ENCODE results near the gene C12orf42.
"Not testable (repeated sequence)": the region's sequence is repeated elsewhere in the genome, so short reads cannot be mapped to it uniquely, and the experiment has no call there.

Gene C12orf42

GRCh38 chr12:103498990-103499389, 3.2 kb upstream of the C12orf42 start:
- in situ Hi-C loops (cut with HindIII; ENCODE audit: low sequenced_read_pairs), result no loop called here

GRCh38 chr12:103494734-103495468, 867 bp downstream of the C12orf42 start:
- in situ Hi-C loops (cut with HindIII; ENCODE audit: low sequenced_read_pairs), result no loop called here

- in situ Hi-C loops (cut with HindIII; ENCODE audit: low sequenced_read_pairs), result no loop called here
These were observed 1.6 kb downstream of the C12orf42 start for GRCh38 chr12:103494051-103494733.

- in situ Hi-C loops (cut with HindIII; ENCODE audit: low sequenced_read_pairs), result no loop called here
These were observed 2.6 kb downstream of the C12orf42 start for GRCh38 chr12:103493199-103493598.

DNA sequence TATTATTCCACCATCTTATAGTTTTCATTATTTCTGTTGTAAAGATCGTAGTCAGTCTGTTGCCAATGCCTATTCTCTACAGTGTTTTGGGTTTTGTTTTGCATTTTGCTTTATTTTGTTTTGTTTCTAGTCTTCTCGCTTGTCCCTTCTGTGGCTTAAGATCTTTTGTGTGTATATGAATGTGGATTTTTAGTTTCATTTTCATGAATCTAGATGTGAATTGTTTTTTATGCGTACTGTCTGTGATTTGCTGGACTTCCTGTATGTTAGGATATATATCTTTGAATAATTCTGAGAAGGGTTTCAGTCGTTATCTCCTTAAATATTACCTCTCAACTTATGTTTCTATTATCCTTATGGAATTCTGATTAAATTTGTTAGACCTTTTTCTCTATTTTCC, 13.4 kb downstream of the C12orf42 start:
- in situ Hi-C loops (cut with HindIII; ENCODE audit: low sequenced_read_pairs), result no loop called here

- in situ Hi-C loops (cut with HindIII; ENCODE audit: low sequenced_read_pairs), result no loop called here
These were observed 20.7 kb downstream of the C12orf42 start for GRCh38 chr12:103475073-103475472.

GRCh38 chr12:103470664-103471063, 25.1 kb downstream of the C12orf42 start:
- in situ Hi-C loops (cut with HindIII; ENCODE audit: low sequenced_read_pairs), result no loop called here

DNA sequence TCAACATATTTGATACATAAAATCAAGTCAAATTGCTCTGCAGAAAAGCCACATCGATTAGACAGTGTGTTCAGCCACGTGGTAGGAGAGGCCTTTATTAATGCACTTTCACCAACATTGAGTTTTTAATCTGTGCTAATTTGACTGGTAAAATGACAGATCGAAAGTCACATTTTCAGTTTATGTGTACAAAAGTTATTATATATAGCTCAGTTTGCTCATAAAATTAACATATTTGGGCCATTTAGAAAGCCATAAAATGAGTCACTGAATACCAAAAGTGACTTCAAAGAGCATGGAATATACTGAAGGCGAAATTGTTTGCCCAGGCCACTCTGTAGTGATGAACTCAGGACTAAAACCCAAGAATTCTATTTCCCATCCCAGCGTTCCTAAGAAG, 26.0 kb downstream of the C12orf42 start:
- in situ Hi-C loops (cut with HindIII; ENCODE audit: low sequenced_read_pairs), result no loop called here

DNA sequence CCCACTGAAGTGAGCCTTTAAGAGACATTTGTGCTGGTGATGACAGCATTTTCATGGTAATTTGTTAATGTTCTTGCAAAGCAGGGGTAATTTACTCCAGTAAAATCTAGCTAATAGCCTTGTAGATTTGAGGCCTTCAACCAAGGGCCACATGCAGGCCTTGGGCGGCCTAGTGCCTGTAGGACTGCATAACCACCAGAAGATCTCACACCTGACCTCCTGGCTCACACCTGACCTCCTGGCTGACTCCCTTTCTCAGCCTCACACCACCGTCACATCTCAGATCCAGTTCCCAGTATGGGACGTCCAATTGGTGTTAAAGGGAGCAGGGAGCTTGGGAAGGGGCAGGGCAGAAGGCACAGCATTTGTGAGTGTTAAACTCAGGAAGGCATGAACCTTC, 26.9 kb downstream of the C12orf42 start:
- in situ Hi-C loops (cut with HindIII; ENCODE audit: low sequenced_read_pairs), result no loop called here

DNA sequence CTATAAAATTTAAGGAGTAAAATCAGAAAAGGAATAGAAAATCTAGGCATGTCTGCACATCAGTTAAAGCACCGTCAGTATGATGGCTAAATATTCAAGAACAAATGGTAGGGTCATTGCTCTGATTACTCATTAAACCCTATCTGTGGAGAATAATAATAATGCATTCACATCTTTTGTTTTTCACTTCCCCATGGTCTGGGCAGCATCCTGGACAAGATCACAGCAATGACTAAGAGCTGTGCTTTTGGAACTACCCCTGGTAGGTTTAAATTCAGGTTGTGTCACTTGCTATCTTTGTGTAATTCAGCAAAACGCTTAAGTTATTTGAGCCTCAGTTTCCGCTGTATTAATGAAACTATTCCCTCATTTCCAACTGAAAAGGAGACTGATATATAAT, 33.1 kb downstream of the C12orf42 start:
- in situ Hi-C loops (cut with HindIII; ENCODE audit: low sequenced_read_pairs), result no loop called here

DNA sequence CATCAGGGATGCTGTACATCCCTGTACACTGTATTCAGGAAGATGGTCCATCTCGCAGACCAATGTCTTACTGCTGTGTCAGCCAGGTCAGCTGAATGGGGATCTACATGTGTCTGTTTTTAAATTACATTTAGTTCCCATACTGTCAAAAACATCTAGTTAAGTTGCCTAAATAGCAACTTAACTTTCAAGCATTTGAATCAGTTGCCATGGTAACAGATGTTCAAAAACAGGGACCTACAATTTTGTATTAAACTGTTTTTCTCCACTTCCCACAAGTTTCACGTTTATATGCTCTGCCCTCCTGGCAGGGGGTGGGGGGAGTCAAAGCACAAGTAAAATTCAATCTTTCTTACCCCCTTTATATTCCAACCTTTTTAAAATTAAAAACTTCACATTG, 38.3 kb downstream of the C12orf42 start:
- in situ Hi-C loops (cut with HindIII; ENCODE audit: low sequenced_read_pairs), result no loop called here

DNA sequence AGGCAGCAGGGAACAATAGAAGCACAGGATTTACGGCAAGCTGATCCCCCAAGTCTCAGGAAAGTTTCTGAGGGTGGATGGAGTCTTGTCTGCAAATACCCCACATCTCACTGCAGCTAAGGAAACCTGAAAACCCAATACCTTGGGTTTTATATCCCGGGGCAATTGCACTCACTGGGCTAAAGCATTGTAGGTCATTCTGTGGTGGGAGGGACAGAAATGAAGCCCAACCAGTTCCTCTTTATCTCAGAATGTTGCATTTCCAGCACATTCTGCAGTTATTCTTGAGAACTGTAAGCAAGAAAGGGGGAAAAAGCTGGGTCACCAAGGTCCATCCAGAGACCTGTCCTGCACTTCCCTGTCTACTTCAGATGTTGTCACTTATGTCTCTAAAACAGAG, 39.8 kb downstream of the C12orf42 start:
- in situ Hi-C loops (cut with HindIII; ENCODE audit: low sequenced_read_pairs), result no loop called here

DNA sequence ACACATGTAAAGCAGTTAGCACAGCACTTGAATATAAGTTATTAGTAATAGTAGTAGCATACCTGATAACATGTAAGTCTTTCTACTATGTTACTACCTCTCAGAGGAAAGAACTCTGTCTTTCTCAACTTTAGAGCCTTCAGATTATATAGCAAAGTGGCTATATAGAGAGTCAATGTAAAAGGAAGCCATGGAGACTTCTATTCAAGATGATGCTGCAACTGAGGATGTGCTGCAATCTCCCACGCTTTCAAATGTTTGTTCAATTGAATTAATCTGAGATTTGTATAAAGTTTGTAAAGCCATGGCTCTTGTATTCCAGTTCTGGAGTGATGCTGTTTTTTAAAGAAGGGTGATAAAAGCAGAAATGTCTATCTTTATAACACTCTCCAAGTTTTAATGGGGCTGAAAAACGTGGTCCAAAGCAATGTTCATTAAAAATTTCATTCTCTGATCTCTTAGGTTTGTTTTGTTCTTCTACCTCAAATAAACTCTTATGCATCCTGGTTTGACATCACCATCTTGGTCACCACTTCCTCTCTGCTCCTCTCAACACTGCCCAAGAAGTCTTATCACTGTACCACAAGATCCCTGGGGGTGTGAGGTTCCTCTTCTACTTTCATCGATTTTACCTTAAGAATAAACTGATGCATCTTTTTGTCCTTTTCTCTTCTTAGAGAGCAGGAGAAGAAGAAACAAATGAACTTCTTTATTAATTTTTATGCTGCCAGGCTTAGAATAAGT, 40.6 kb downstream of the C12orf42 start:
- in situ Hi-C loops (cut with HindIII; ENCODE audit: low sequenced_read_pairs), result no loop called here

- in situ Hi-C loops (cut with HindIII; ENCODE audit: low sequenced_read_pairs), result no loop called here
These were observed 50.8 kb downstream of the C12orf42 start for GRCh38 chr12:103444983-103445382.

- in situ Hi-C loops (cut with HindIII; ENCODE audit: low sequenced_read_pairs), result no loop called here
These were observed 52.9 kb downstream of the C12orf42 start for GRCh38 chr12:103442822-103443221.

GRCh38 chr12:103442182-103442555, 53.6 kb downstream of the C12orf42 start:
- in situ Hi-C loops (cut with HindIII; ENCODE audit: low sequenced_read_pairs), result no loop called here

- in situ Hi-C loops (cut with HindIII; ENCODE audit: low sequenced_read_pairs), result no loop called here
These were observed 54.2 kb downstream of the C12orf42 start for GRCh38 chr12:103441437-103442181.

DNA sequence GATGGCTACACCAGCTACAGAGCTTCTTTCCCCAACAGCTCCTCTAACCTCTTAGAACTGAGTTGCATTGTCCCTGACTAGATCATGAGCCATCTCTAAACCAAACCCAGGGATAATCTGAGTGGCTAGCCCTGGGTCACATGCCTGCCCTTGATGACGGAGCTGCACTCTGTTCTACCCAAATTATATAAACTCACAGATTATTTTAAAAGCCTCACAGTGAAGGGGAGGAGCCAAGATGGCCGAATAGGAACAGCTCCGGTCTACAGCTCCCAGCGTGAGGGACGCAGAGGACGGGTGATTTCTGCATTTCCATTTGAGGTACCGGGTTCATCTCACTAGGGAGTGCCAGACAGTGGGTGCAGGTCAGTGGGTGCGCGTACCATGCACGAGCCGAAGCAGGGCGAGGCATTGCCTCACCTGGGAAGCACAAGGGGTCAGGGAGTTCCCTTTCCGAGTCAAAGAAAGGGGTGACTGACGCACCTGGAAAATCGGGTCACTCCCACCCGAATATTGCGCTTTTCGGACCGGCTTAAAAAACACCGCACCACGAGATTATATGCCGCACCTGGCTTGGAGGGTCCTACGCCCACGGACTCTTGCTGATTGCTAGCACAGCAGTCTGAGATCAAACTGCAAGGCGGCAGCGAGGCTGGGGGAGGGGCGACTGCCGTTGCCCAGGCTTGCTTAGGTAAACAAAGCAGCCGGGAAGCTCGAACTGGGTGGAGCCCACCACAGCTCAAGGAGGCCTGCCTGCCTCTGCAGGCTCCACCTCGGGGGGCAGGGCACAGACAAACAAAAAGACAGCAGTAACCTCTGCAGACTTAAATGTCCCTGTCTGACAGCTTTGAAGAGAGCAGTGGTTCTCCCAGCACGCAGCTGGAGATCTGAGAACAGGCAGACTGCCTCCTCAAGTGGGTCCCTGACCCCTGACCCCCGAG, 61.3 kb downstream of the C12orf42 start:
- in situ Hi-C loops (cut with HindIII; ENCODE audit: low sequenced_read_pairs), result not testable (repeated sequence)

DNA sequence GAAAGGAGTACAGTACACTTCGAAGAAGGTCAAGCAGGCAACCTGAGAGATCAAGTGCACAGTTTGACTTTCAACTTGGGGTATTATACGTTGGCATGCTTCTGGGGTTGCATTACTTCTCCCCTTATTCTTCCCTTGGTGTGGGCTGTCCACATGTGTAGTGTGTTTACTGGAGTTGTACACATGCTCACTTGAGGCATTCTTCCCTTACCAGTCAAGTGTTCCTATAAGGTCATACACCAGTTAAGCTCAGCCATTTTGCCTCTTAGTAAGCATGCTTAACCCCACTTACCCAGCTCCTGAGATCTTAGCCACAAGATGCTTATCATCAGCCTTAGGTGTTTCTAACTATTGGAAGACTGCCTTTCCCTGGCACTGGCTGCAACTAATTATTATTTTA, 63.8 kb downstream of the C12orf42 start:
- in situ Hi-C loops (cut with HindIII; ENCODE audit: low sequenced_read_pairs), result no loop called here

GRCh38 chr12:103431387-103431786, 64.4 kb downstream of the C12orf42 start:
- in situ Hi-C loops (cut with HindIII; ENCODE audit: low sequenced_read_pairs), result no loop called here
